Thymus (tissue), 11 donors: ENCODE results near the gene CCT8. TPM values are rescaled to one million over a fixed set of nuclear protein-coding genes. Genes with fewer than 3 reads are reported as not detected.
"Not testable (repeated sequence)": the region's sequence is repeated elsewhere in the genome, so short reads cannot be mapped to it uniquely, and the experiment has no call there.

Experiments
- DNase-seq, 9 donors: peaks; one replicate each; pipeline ENCODE4 v3.0.0-alpha.2; 2013; ENCODE audit warnings: low spot score in 9 of 9, low read depth in 6 of 9, missing footprints in 1 of 9
- H3K27ac ChIP-seq, 2 donors: one replicate each; pipeline ENCODE4 v1.5.1; 2013; ENCODE audit warnings: control low read depth in 1 of 2, low read depth in 1 of 2, low read length in 1 of 2, mild to moderate bottlenecking in 1 of 2, moderate library complexity in 1 of 2
- H3K27me3 ChIP-seq, 2 donors: one replicate each; pipeline ENCODE4 v1.5.1; 2013; ENCODE audit warnings: low read length in 1 of 2; ENCODE audit not compliant: control insufficient read depth in 2 of 2, insufficient read depth in 1 of 2
- H3K36me3 ChIP-seq, 2 donors: one replicate each; pipeline ENCODE4 v1.5.1; 2013; ENCODE audit warnings: low read length in 1 of 2, mild to moderate bottlenecking in 1 of 2, moderate library complexity in 1 of 2; ENCODE audit not compliant: control insufficient read depth in 2 of 2, insufficient read depth in 2 of 2
- H3K4me1 ChIP-seq, 2 donors: one replicate each; pipeline ENCODE4 v1.5.1; 2013; ENCODE audit warnings: low read length in 2 of 2; ENCODE audit not compliant: control insufficient read depth in 2 of 2, insufficient read depth in 2 of 2
- H3K4me3 ChIP-seq, 2 donors: one replicate each; pipeline ENCODE4 v1.5.1; 2013; ENCODE audit warnings: low read length in 2 of 2, control low read depth in 1 of 2, mild to moderate bottlenecking in 1 of 2
- H3K9me3 ChIP-seq, 2 donors: one replicate each; pipeline ENCODE4 v1.5.1; 2013; ENCODE audit warnings: low read length in 1 of 2, mild to moderate bottlenecking in 1 of 2; ENCODE audit not compliant: control insufficient read depth in 2 of 2, insufficient read depth in 1 of 2
- WGBS: extraction: QIAGEN DNeasy Blood & Tissue Kit; methylation state at CpG from one replicate; pipeline ENCODE4 v1.1.7; 2013; 5-methylcytosine and 5-hydroxymethylcytosine counted together
- polyA plus RNA-seq: library from polyadenylated mRNA; stranded (reverse); fragments of 200-250 nt; gene quantifications from one replicate; pipeline ENCODE4 v1.2.3, GENCODE V29; 2013
- total RNA-seq: library from RNA; stranded (reverse); fragments of 120-200 nt; gene quantifications from one replicate; pipeline ENCODE4 v1.2.4, GENCODE V29; 2013
- donor health status: healthy.

CCT8 gene
- total and polyA plus RNA-seq, 2 donors, result 128 to 234 TPM

DNA sequence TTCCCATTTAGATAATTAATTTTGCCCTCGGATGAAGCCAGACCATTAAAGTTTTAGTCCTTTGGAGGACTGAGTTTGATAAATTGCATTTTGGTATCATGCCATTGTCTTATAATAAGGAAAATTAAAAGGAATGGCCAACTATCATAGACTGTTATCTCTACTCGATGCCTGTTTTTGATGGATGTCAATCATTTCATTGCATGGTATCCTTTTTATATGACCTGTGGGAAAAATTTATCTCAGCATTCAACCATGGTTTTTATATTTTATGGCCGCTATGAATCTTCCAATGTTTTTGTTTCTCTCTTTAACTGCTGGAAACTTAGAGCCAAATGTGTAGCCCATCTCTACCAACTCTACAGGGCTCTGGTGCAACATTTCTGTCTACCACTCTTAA, 9.9 kb upstream of the CCT8 start:
- 97% methylated on average over 3 of the region's 3 CpGs for WGBS
- Histone ChIP-seq H3K36me3 (no peaks in the 10 kb centered on the region), H3K9me3 (no peaks in the 10 kb centered on the region), H3K4me3 (no peak overlapping the region), H3K27ac (no peak overlapping the region), H3K4me1 (peaks cover 4 to 9% of the 10 kb centered on the region in 2 donors), H3K27me3 (no peaks in the 10 kb centered on the region)
- DNase-seq, result no peak

GRCh38 chr21:29082046-29082815, 8.8 kb upstream of the CCT8 start:
- no peak overlapping the region for H3K4me3 ChIP-seq
- 96% methylated on average over 3 of the region's 3 CpGs for WGBS
- H3K9me3 ChIP-seq, result no peaks in the 10 kb centered on the region
- H3K36me3 ChIP-seq, result no peaks in the 10 kb centered on the region
- H3K4me1 ChIP-seq, result peaks cover 4 to 9% of the 10 kb centered on the region in 2 donors
- H3K27me3 ChIP-seq, result no peaks in the 10 kb centered on the region
- DNase-seq, result no peak
- H3K27ac ChIP-seq, result no peak overlapping the region

DNA sequence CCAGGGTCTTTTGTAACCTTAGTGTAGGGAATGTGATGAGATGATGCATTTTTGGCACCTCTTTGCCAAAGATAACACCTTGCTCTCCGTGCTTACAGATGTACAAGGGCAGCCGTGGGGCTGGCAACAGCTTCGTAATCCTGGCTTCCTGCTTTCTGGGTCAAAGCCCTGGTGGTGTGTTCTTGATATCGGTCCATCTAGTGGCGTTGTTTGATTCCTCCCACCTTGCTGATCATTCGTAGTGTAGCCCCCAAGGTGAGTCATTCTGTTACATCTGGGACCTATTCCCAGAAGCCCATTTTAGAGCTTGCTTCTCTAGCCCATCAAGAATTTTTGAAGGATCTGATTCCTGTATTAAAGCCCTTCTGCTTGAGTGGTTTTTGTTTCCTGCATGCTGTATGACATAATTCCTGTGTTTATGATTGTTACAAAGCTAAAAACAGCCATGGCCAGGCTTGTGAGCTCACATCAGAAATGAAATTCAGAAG, 7.0 kb upstream of the CCT8 start:
- Histone ChIP-seq H3K4me3 (no peak overlapping the region), H3K27ac (no peak overlapping the region), H3K4me1 (peaks cover 4 to 9% of the 10 kb centered on the region in 2 donors), H3K36me3 (no peaks in the 10 kb centered on the region), H3K9me3 (peaks cover 0 to 6% of the 10 kb centered on the region in 2 donors), H3K27me3 (no peaks in the 10 kb centered on the region)
- no peak for DNase-seq
- 69% methylated on average over 6 of the region's 6 CpGs for WGBS

GRCh38 chr21:29078869-29079767, 5.7 kb upstream of the CCT8 start:
- no peak overlapping the region for H3K4me3 ChIP-seq
- peaks cover 4 to 9% of the 10 kb centered on the region in 2 donors for H3K4me1 ChIP-seq
- H3K27me3 ChIP-seq, result no peaks in the 10 kb centered on the region
- peak overlapping the region in 1 of 2 donors; percentile 79 for H3K27ac ChIP-seq
- no peaks in the 10 kb centered on the region for H3K36me3 ChIP-seq
- DNase-seq, result peak in 3 of 9 donors; percentile 7 to 47 (median 20)
- WGBS, result 45% methylated on average over 8 of the region's 8 CpGs
- H3K9me3 ChIP-seq, result peaks cover 0 to 6% of the 10 kb centered on the region in 2 donors

DNA sequence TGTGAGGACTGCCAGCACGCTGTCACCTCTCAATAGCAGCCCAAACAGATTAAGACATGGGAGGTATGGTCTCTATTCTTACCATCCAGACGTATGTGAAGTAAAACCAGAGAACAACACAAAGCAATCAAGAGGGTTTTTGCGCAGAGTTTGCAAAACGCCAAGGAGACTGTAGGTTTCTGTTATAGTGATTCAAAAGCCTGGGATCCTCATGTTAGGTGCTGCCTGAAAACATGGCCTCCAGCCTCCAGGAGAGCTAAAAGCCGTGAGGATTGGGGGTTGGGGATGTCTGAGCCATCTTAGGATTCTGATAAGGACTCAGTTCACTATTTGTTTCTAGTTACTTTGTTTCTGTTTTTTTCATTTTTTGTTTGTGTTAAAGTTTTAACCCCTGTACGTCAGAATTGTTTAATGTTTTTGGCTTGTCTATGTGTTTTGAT, 4.2 kb upstream of the CCT8 start:
- DNase-seq, result peak in 4 of 9 donors; percentile 9 to 63 (median 38)
- H3K36me3 ChIP-seq, result no peaks in the 10 kb centered on the region
- WGBS, result 60% methylated on average over 6 of the region's 6 CpGs
- peaks cover 4 to 9% of the 10 kb centered on the region in 2 donors for H3K4me1 ChIP-seq
- H3K9me3 ChIP-seq, result peaks cover 0 to 6% of the 10 kb centered on the region in 2 donors
- H3K27ac ChIP-seq, result peak overlapping the region; percentile 86 to 88
- H3K4me3 ChIP-seq, result peak overlapping the region; percentile 41 to 52
- no peaks in the 10 kb centered on the region for H3K27me3 ChIP-seq

- peak in 4 of 9 donors; percentile 16 to 59 (median 28) for DNase-seq
- H3K27ac ChIP-seq, result peak overlapping the region; percentile 86 to 88
- not testable (repeated sequence) for H3K9me3 ChIP-seq, H3K4me1 ChIP-seq, H3K36me3 ChIP-seq, H3K27me3 ChIP-seq
- 50% methylated on average over 50 of the region's 50 CpGs for WGBS
- H3K4me3 ChIP-seq, result peak overlapping the region; percentile 41 to 52
Observed at GRCh38 chr21:29076731-29077640, 3.5 kb upstream of the CCT8 start.

DNA sequence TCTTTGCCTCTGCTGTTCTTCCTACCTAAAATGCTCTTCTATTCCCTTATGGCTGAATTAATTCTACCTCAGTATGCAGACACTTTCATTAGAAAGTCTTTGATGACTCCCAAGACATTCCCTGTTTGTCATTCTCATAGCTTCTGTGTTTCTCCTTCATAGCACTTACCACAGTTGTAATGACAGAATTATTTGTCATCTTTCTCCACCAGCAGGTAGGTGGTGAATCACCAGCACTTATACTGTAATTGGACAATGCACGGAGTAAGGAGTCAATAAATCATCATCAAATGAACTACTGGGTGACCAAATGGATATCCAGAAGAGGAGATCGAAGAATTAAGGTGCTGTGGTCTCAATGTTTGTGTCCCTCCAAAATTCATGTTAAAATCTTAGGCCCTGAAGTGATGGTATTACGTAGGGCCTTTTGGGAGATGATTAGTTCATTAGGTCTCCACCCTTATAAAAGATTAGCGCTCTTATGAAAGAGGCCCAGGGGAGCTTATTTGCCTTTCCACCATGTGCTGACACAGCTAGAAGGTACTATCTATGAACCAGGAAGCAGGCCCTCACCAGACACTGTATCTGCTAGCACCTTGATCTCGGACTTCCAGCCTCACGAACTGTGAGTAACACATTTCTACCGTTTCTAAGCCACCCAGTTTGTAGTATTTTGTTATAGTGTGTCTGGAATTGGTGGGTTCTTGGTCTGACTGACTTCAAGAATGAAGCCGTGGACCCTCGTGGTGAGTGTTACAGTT, 2.4 kb upstream of the CCT8 start:
- H3K36me3 ChIP-seq, result peaks cover 0 to 3% of the 10 kb centered on the region in 2 donors
- no peak overlapping the region for H3K27ac ChIP-seq
- 91% methylated on average over 9 of the region's 9 CpGs for WGBS
- peaks cover 15 to 19% of the 10 kb centered on the region in 2 donors for H3K4me1 ChIP-seq
- no peak overlapping the region for H3K4me3 ChIP-seq
- DNase-seq, result no peak
- H3K27me3 ChIP-seq, result no peaks in the 10 kb centered on the region
- H3K9me3 ChIP-seq, result peaks cover 0 to 6% of the 10 kb centered on the region in 2 donors

DNA sequence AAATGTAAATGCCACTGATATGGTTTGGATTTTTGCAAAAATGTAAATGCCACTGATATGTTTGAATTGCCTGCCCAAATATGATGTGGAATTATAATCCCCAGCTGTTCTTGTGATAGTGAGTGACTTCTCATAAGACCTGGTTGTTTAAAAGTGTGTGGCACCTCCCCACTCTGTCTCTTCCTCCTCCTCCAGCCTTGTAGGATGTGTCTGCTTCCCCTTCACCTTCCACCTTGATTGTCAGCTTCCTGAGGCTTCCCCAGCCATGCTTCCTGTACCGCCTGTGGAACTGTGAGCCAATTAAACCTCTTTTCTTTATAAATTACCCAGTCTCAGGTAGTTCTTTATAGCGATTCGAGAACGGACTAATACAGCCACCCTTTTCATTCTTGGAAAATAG, 1.3 kb upstream of the CCT8 start:
- H3K27me3 ChIP-seq, result no peaks in the 10 kb centered on the region
- peaks cover 0 to 5% of the 10 kb centered on the region in 2 donors for H3K36me3 ChIP-seq
- H3K4me1 ChIP-seq, result peaks cover 15 to 19% of the 10 kb centered on the region in 2 donors
- H3K4me3 ChIP-seq, result no peak overlapping the region
- H3K9me3 ChIP-seq, result peaks cover 0 to 6% of the 10 kb centered on the region in 2 donors
- DNase-seq, result no peak
- no peak overlapping the region for H3K27ac ChIP-seq
- WGBS, result 98% methylated on average over 4 of the region's 4 CpGs
